ENCODE results near the gene RNF207.

GRCh38 chr1:6211731-6212130 lies 5.8 kb downstream of the RNF207 start:
- no peak for TF ChIP-seq CTCF (IDR thresholded peaks at IDR 0.05; ENCODE audit: low read length)
- TF ChIP-seq EZH2phosphoT487 (IDR thresholded peaks at IDR 0.05; ENCODE audit: low read length): no peak
- TF ChIP-seq EZH2 (optimal IDR thresholded peaks at IDR 0.05; ENCODE audit: low read depth, low read length): no peak
